ENCODE results near the gene UEVLD.

GRCh38 chr11:18502352-18502751 lies 86.2 kb downstream of the UEVLD start:
- no peak for TF ChIP-seq CTCF (IDR thresholded peaks at IDR 0.05)
- no peak for TF ChIP-seq POLR2A (IDR thresholded peaks at IDR 0.05)

Data from Peyer's patch (tissue), 4 donors.